ENCODE results near the gene PRKAR2A.
"Not testable (repeated sequence)": the region's sequence is repeated elsewhere in the genome, so short reads cannot be mapped to it uniquely, and the experiment has no call there.

The PRKAR2A gene

DNA sequence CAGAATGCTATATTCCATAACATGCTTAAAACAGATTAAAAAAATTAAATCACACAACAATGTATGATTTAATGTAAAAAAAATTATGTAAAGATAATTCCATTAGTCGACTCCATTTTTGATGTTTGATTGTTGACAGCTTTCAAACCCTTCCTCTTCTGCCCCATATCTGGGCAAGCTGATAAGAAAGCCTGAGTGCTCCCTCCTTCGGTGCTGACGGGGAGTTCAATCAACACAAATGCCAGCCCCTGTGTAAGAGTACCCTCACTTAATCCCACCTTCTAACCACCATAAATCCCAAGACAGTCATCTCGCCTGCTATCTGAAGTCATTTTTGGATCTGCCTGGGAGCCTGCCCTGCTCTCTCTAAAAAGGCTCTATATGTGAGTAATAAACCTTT lies 70.8 kb downstream of the PRKAR2A start:
- DNase-seq, result no peak

DNA sequence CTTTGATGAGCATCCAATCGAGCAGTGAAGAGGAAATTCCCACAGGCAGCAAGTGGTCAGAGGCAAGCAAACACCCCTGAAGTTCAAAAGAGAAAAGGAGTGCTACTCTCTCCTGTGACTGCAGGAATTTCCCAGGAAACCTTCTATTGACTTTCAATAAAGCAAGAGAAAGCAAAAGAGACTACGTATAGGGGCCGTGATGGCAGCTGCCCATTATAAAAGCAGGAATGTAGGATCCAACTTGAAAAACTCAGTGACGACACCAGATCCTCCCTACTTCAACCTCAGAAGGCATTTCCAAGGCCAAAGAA lies 77.5 kb downstream of the PRKAR2A start:
- DNase-seq, result no peak

DNA sequence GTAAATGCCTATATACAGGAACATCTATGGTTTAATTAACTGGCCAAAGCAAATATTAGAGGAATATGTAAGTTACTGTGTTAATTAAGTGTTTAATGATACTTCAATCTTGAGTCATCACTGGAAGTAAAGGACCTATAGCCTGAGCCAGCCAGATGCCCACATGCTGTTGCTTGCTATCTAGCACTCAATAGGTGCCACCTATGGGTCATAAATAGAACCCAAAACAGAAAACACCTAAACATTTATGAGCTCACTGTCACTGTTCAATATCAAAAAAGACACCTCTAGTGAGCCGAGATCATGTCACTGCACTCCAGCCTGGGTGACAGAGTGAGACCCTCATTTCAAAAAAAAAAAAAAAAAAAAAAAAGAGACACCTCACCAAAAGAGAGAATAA lies 82.3 kb downstream of the PRKAR2A start:
- DNase-seq, result peak; percentile 27

DNA sequence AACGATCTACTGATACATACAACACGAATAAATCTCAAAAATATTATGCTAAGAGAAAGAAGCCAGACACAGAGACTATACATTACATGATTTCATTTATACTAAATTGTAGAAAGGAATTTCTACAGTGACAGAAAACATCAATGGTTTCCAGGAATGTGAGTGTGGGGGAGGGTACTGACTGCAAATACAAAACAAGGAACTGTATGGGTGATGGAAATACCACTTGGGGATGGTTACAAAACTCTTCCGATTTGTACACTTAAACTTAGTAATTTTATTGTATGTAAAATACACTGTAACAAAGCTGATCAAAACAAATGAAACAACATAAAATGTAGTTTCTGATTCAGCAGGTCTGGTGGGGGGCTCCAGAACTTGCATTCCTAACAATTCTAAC lies 84.9 kb downstream of the PRKAR2A start:
- no peak for DNase-seq

DNA sequence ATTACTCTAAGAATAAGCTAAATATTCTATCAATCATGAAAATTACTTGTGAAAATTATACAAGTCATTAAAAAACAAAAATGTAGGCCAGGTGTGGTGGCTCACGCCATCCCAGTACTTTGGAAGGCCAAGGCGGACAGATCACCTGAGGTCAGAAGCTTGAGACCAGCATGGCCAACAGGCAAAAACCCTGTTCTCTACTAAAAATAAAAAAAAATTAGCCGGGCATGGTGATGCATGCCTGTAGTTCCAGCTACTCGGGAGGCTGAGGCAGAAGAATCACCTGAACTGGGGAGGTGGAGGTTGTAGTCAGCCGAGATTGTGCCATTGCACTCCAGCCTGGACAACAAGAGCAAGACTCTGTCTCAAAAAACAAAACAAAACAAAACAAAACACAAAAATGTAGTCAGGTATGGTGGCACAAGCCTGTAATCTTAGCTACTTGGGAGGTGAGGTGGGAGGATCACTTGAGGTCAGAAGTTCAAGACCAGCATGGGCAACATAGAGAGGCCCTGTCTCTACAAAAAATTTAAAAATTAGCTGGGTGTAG lies 87.6 kb downstream of the PRKAR2A start:
- not testable (repeated sequence) for DNase-seq

DNA sequence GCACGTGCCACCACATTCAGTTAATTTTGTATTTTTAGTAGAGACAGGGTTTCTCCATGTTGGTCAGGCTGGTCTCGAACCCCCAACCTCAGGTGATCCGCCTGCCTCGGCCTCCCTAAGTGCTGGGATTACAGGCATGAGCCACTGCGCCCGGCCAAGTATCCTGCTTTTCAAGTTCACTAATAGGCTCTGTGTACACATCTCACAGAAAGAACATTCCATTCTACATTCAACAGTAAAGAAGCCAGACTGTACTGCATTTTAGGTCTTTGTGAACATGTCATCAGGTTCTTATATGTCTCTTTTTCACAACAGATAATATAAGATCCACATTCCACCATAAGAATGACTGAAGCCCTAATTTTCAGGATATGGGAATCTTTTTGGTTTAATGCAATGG lies 88.1 kb downstream of the PRKAR2A start:
- DNase-seq, result not testable (repeated sequence)

DNA sequence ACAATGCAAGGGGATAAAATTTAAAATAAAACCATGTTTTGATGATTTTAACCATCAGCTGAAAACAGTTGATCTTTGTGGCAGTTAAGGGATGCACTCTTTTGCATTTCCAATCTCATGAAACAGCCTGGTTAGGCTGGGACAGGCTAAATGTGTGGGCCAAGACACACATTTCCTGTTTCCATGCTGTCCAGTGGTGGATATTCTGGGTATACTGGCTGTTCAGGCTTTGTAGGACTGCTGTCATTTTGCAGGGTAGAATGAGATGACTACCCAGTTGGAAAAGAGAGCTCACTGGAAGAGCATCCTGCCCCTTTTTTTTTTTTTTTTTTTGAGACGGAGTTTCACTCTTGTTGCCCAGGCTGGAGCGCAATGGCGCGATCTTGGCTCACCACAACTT lies 88.6 kb downstream of the PRKAR2A start:
- no peak for DNase-seq

DNA sequence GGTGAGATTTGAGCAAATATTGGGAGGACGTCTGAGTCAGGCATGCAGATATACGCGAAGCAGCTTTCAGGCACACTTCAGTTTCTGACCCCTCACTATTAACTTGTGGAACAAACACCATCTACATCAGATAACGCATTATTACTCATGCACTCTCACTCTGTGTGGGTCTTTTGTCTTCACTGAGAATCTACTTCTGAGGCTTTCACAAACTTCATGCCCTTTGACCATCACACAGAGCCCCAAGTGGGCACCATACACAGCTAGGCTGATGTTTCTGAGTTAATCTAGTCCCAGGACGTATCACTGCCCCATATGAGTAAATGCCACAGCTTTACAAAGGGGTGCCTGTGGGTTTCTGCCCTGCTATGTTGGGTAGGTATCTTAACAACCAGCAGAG lies 91.0 kb downstream of the PRKAR2A start:
- DNase-seq, result no peak

DNA sequence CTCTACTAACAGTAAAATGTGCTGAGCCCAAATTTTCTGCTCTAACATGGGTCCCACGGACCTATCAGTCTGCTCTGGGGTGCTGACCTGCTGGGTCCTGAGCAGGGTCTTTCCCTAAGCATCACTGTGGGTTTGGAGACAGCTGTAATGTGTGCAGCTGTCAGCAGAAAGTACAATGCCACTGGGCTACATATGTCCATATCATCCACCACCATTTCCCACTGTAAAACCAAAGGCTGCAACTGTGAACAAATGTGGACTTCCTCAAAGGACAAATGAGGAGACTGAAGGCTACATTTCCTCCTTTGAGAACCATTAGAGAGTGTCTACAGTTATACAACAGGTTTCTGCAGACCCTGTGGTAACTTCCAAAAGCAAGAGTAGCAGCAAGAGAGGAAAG lies 96.8 kb downstream of the PRKAR2A start:
- no peak for DNase-seq

DNA sequence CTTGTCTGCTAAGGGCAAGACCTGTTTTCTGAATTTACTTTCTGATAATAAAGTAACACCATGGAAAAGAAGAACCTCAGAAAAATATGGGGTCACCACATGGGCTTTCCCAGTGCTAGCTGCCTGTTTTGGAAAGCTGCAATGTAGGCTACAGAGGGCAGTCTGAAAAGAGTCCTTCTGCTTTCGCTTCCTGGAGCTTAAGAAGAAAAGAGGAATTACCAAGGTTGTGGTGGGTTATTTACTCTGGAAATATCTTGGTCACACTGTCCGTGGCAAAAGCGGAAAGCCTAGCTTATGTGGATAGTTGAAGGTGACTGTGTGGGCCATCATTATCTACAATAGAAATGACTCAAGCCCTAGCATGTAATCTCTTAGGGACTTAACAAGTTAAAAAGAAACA lies 98.9 kb downstream of the PRKAR2A start:
- peak; percentile 11 for DNase-seq

DNA sequence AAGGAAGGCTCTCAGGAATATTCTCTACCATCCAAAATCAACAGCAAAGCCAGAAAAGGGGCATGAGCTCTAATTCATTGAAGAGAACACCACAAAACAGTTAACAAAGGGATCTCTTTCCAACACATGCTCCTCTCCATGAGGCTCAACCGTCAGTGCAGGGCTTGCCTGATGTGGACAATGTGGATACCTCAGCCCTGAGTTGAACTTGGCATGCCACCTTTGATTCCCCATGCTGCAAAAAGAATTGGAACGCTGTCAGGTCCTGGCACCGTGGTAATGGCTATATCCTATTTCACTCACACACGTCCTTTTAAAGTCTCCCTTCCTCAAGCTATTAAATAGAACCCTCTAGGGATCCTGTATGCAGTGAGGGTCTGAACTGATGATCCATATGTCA lies 100.0 kb downstream of the PRKAR2A start:
- no peak for DNase-seq

DNA sequence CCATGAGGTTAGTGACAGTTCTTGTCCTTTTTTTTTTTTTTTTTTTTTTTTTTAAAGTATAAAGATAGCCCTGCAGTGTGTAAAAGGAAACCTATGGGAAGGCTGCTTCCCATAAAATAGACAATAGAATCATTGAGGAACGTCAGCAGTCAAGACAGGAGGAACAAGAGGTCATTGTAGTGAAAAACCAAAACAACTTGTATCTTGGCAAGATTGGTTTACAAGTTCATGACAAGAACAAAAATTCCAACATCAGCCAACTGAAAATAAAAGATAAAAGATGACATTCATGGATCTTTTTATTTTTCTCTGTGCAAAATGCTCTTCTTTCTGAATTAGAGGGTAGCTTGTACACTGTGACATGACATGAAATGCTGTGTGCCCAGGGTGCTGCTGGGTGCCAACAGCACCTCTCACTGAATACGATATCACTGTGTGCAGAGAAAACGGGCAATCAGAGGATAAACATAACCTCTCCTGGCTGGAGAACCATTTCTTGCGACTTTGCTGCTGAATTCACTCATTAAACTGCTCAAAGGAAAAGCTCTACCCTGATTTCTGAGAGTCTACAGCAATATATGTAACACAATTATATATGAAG lies 100.6 kb downstream of the PRKAR2A start:
- no peak for DNase-seq

DNA sequence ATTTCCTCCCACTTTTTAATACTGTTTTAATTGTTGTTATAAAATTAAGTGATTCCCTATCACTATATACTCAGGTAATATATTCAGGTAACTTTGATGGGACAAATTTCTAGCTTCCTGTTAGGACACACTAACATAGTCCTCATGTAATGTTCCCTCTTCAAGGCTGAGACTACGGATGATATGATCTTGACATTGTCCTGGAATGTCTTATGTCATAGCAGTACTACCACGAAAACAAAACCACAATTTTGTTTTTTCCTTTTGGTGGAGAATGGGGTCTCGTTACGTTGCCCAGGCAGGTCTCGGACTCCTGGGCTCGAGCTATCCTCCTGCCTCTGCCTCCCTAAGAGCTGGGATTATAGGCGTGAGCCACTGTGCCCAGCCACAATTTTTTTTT lies 103.9 kb downstream of the PRKAR2A start:
- DNase-seq, result no peak

DNA sequence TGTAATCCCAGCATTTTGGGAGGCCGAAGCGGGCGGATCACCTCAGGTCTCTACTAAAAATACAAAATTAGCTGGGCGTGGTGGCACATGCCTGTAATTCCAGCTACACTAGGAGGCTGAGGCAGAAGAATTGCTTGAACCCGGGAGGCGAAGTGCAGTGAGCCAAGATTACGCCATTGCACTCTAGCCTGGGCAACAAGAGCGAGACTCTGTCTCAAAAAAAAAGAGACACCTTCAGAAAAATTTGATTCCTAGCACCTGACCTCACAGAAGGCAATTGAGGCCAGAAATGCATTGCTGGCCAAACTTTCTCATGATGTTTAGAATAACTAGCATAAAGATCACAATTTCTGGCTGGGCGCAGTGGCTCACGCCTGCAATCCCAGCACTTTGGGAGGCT lies 106.4 kb downstream of the PRKAR2A start:
- not testable (repeated sequence) for DNase-seq

DNA sequence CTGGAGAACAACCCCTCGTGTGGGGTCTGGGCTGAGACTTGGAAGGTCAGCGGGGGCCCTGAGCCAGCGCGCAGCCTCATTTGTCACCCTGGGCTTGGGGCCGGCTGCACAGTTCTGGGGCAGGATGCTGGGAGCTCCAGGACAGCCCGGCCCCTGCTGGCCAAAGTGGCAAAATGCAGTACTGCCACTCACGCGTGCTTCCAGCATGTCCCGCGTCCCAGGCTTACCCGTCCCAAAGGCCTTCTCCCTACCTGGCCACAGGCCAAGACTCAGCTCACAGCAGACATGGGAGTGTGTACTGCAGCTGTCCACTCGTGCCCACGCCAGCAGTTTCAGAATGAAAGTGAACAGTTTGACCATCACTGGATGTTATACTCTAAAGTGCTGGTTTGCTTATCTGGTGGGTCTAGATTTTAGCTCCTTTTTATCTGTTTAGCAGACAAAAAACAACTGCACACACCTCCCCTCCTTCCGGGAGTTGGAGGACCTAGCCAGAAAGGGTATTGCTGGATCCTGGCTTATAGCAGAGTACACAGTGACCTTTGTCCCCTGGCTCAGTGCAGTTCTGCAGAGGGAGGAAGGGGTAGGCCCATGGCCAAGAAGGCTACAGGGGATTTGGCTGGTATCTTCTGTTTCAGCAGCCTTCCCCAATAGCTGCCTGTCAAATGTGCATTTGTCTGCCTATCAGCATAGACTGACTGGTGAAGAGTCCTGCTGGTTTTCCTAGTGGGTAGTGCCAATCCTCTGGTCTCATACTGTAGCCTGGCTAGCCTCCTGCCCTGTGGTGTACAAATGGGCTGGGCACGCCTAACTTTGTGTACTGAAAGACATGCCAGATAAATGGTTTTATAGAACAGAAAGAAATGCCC lies 107.5 kb downstream of the PRKAR2A start:
- peak; percentile 47 for DNase-seq

DNA sequence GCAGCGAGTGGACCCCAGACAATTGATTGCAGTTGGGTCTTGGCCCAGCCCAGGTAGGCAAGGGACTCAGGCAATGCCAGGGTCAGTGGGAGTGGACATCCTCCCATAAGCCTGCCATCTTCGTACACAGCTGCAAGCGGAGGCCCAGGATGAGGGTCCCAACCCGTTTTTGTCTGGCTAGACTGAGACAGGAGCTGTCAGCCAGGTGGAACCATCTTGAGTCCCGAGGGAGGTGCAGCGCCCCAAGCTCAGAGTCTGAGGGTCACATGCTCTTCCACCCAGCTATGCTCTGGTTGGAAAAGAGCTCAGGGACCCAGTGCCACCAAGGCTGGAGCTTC lies 108.1 kb downstream of the PRKAR2A start:
- no peak for DNase-seq

DNA sequence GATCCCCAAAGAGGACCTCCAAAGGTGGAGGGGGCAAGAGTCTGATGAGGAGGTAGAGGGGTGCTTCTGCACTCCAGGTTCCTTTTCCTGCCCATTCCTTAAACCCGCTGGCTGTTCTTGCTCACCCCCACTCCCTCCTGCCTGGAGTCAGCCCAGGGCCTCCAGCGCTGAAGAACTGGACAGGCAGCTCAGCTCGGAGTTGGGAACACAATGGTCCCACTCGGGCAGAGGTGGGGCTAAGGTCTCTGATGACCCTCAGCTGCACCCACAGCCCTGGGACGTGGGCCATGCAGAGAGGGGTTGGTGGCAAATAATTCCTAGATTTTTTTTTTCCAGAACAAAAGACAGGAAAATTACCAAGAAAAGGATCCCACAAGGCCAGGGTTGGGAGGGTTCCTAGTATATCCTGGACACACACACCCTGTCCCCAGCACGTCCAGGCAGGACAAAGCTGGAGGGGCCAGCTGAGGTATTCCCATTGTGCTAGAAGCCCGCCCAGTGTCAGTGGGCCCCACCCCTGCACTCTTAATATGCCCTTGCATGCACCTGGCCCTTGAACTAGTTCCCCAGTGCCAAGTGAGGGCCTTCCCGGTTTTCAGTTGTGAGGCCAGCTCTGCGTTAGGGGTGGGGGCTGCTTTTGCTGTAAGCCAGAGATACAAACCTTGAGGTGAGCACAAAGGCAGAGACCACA lies 108.6 kb downstream of the PRKAR2A start:
- DNase-seq, result no peak

DNA sequence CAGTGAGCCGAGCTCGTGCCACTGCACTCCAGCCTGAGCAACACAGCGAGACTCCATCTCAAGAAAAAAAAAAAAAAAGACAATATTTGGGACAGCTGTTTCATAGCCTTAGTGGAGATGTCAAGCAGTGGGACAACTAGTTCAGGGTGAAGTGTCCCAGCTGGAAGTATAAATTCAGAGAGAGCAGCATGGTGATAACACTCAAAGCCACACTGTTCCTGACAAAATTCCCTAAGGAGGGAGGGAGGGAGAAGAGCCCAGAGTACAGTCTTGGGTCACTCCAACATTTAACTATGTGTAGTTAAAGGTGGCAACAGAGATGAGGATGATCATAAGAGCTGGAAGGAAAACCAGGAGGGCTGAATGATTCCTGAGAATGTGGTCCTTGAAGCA lies 109.5 kb downstream of the PRKAR2A start:
- no peak for DNase-seq

DNA sequence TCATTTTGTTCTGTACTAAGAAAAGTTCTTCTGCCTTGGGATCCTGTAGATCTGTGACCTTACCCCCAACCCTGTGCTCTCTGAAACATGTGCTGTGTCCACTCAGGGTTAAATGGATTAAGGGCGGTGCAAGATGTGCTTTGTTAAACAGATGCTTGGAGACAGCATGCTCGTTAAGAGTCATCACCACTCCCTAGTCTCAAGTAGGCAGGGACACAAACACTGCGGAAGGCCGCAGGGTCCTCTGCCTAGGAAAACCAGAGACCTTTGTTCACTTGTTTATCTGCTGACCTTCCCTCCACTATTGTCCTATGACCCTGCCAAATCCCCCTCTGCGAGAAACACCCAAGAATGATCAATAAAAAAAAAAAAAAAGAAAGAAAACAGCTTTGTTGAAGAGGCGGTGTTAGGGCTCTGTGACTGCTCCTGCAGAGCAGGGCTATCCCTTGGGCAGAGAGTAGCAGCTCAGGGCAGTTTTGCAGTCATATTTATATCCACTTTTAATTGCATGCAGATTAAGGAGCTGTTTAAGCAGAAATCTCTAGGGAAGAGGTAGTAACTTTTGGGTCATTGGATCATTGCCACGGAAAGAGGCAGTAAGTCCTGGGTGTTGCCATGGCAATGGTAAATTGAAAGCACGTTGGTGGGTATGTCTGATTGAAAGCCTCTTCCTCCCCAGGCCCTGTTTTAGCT lies 112.5 kb downstream of the PRKAR2A start:
- not testable (repeated sequence) for DNase-seq

DNA sequence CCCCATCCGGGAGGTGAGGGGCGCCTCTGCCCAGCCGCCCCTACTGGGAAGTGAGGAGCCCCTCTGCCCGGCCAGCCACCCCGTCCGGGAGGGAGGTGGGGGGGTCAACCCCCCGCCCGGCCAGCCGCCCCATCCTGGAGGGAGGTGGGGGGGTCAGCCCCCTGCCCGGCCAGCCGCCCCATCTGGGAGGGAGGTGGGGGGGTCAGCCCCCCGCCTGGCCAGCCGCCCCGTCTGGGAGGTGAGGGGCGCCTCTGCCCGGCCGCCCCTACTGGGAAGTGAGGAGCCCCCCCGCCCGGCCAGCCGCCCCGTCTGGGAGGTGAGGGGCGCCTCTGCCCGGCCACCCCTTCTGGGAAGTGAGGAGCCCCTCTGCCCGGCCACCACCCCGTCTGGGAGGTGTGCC lies 113.1 kb downstream of the PRKAR2A start:
- not testable (repeated sequence) for DNase-seq

DNA sequence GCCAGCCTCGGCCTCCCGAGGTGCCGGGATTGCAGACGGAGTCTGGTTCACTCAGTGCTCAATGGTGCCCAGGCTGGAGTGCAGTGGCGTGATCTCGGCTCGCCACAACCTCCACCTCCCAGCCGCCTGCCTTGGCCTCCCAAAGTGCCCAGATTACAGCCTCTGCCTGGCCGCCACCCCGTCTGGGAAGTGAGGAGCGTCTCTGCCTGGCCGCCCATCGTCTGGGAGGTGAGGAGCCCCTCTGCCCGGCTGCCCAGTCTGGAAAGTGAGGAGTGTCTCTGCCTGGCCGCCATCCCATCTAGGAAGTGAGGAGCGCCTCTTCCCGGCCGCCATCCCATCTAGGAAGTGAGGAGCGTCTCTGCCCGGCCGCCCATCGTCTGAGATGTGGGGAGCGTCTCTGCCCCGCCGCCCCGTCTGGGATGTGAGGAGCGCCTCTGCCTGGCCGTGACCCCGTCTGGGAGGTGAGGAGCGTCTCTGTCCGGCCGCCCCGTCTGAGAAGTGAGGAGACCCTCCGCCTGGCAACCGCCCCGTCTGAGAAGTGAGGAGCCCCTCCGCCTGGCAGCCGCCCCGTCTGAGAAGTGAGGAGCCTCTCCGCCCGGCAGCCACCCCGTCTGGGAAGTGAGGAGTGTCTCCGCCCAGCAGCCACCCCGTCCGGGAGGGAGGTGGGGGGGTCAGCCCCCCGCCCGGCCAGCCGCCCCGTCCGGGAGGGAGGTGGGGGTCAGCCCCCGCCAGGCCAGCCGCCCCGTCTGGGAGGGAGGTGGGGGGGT lies 113.7 kb downstream of the PRKAR2A start:
- DNase-seq, result not testable (repeated sequence)

DNA sequence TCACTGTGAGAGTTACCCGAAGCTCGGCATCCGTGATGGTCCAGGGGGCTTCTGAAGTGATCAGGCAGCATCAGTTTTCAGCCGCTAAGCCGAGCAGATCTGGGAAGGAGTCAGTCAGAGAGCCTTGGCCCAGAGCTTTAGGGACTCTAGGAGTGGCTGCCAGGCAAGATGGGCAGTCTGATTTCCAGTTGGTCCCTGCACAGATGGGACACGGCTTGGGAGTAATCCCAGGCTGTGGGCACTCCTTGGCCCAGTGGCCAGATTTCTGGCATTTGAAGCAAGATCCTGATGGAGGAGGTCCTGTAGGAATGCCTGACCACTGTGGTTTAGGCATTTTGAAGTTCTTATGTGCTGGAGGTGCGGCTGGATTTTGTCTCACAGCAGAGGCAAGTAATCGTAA lies 120.2 kb downstream of the PRKAR2A start:
- no peak for DNase-seq

Data from CD4-positive, alpha-beta T cell treated with Interleukin-17A for 1 hour (primary cell).